HepG2 (cell line): ENCODE data around the gene MEGF11.

Experiments used
- ADNP ChIP-seq: sonication (generic); formaldehyde crosslinking; IDR thresholded peaks from 2 replicates; pipeline ENCODE4 v1.4.0; 2020; ENCODE audit warnings: missing genetic modification reagents
- KMT2A ChIP-seq: sonication (generic); formaldehyde crosslinking; IDR thresholded peaks from 2 replicates; pipeline ENCODE4 v1.4.0; 2020; ENCODE audit warnings: missing genetic modification reagents
- ZNF460 ChIP-seq: sonication (generic); formaldehyde crosslinking; IDR thresholded peaks from 2 replicates; pipeline ENCODE4 v1.5.1; 2020; ENCODE audit warnings: missing genetic modification reagents, mild to moderate bottlenecking, borderline replicate concordance
- ZNF761 ChIP-seq: sonication (generic); formaldehyde crosslinking; conservative IDR thresholded peaks from 2 replicates; pipeline ENCODE4 v1.4.0; 2020; ENCODE audit warnings: mild to moderate bottlenecking, missing genetic modification reagents

DNA sequence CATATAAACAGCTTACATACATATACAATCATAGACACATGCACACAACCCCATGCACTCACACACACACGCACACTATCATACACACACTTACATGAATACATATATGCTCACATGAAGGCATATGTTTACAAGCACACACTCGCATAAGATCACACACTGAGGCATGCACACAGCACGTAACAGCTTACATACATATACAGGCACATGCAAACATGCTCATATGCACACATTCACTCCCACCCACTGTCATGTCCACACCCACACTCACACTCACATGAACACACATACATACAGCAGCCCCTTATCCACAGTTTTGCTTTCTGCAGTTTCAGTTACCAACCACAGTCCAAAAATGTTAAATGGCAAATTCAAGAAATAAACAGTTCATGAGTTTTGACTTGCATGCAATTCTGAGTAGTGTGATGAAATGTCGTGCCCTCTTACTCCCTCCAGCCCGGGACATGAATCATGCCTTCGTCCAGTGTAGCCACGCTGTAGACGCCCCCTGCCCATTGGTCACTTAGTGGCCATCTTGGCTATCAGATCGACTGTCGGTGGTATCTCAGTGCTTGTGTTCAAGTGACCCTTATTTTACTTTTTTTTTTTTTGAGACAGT lies 27.8 kb downstream of the MEGF11 start:
- TF ChIP-seq ZNF761 (no peak), ADNP (no peak), ZNF460 (CRISPR knock-in tag) (no peak), KMT2A (no peak)
